Ramos (cell line): Measurements from ENCODE around the gene OR6C2.
"Not testable (repeated sequence)": the region's sequence is repeated elsewhere in the genome, so short reads cannot be mapped to it uniquely, and the experiment has no call there.

Experiments
- in situ Hi-C: fragments of 300-500 bp; cut with MboI; formaldehyde crosslinking; loops from one replicate; pipeline ENCODE4 v1.14.3; 2022; ENCODE audit warnings: low sequenced_read_pairs; ENCODE audit not compliant: unreplicated experiment

Gene OR6C2

GRCh38 chr12:55443776-55444175, at the start of gene OR6C2:
Gene OR6C2, plus strand, starts transcription at chr12:55444076. Its CDS starts 8,138 bp downstream, at chr12:55452214.
- in situ Hi-C loops: no loop called here

- in situ Hi-C loops: no loop called here
These were observed 47.5 kb upstream of the OR6C2 start for GRCh38 chr12:55396326-55396725.

GRCh38 chr12:55400229-55400628, 43.6 kb upstream of the OR6C2 start, which contains the start of gene OR6C65:
Gene OR6C65, plus strand, starts transcription at chr12:55400529. Its CDS starts 0 bp downstream, at chr12:55400529.
- in situ Hi-C loops: no loop called here

GRCh38 chr12:55407866-55408265, 36.0 kb upstream of the OR6C2 start:
- in situ Hi-C loops: no loop called here

- in situ Hi-C loops: not testable (repeated sequence)
These were observed 34.7 kb upstream of the OR6C2 start for GRCh38 chr12:55409133-55409532.

- in situ Hi-C loops: not testable (repeated sequence)
These were observed 31.7 kb upstream of the OR6C2 start for GRCh38 chr12:55412138-55412537.

GRCh38 chr12:55413498-55414388, 30.1 kb upstream of the OR6C2 start:
- in situ Hi-C loops: not testable (repeated sequence)

- in situ Hi-C loops: not testable (repeated sequence)
These were observed 29.5 kb upstream of the OR6C2 start for GRCh38 chr12:55414396-55414823.

- in situ Hi-C loops: not testable (repeated sequence)
These were observed 29.0 kb upstream of the OR6C2 start for GRCh38 chr12:55414889-55415288.

- in situ Hi-C loops: no loop called here
These were observed 26.9 kb upstream of the OR6C2 start for GRCh38 chr12:55416961-55417360.

GRCh38 chr12:55420307-55420962, 23.4 kb upstream of the OR6C2 start:
- in situ Hi-C loops: no loop called here

- in situ Hi-C loops: no loop called here
These were observed 17.9 kb upstream of the OR6C2 start, which contains the start of gene OR6C76 for GRCh38 chr12:55425954-55426353. Gene OR6C76, plus strand, starts transcription at chr12:55426254. Its CDS starts 0 bp downstream, at chr12:55426254.

- in situ Hi-C loops: no loop called here
These were observed 15.3 kb upstream of the OR6C2 start for GRCh38 chr12:55428331-55429243.

- in situ Hi-C loops: not testable (repeated sequence)
These were observed 2.6 kb upstream of the OR6C2 start for GRCh38 chr12:55441233-55441632.

GRCh38 chr12:55445357-55445756, 1.5 kb downstream of the OR6C2 start:
- in situ Hi-C loops: no loop called here

- in situ Hi-C loops: no loop called here
These were observed 2.5 kb downstream of the OR6C2 start for GRCh38 chr12:55446326-55446725.

GRCh38 chr12:55448825-55449224, 4.9 kb downstream of the OR6C2 start:
- in situ Hi-C loops: no loop called here

GRCh38 chr12:55464926-55465325, 21.1 kb downstream of the OR6C2 start:
- in situ Hi-C loops: not testable (repeated sequence)

GRCh38 chr12:55467836-55468235, 24.0 kb downstream of the OR6C2 start:
- in situ Hi-C loops: no loop called here

GRCh38 chr12:55469291-55469690, 25.4 kb downstream of the OR6C2 start:
- in situ Hi-C loops: no loop called here
